Uterus (tissue), 2 donors: ENCODE measurements around the gene STXBP1.

Experiments used
- POLR2A ChIP-seq, 2 donors: fragments of 450-650 bp; IDR thresholded peaks; one replicate each; pipeline ENCODE4 v1.6.1; 2016; ENCODE audit warnings: antibody characterized with exemption in 2 of 2, mild to moderate bottlenecking in 1 of 2, moderate library complexity in 1 of 2
- TF ChIP-seq, protein P1 (sequence below), 4 experiments: fragments of 200-600 bp in 2 of 4; fragments of 450-650 bp in 2 of 4; sonication (generic) in 2 of 4; IDR thresholded peaks; one replicate each; pipeline ENCODE4 v1.5.1; 2016 to 2019; ENCODE audit warnings: antibody characterized with exemption in 4 of 4, mild to moderate bottlenecking in 2 of 4, moderate library complexity in 1 of 4

DNA sequence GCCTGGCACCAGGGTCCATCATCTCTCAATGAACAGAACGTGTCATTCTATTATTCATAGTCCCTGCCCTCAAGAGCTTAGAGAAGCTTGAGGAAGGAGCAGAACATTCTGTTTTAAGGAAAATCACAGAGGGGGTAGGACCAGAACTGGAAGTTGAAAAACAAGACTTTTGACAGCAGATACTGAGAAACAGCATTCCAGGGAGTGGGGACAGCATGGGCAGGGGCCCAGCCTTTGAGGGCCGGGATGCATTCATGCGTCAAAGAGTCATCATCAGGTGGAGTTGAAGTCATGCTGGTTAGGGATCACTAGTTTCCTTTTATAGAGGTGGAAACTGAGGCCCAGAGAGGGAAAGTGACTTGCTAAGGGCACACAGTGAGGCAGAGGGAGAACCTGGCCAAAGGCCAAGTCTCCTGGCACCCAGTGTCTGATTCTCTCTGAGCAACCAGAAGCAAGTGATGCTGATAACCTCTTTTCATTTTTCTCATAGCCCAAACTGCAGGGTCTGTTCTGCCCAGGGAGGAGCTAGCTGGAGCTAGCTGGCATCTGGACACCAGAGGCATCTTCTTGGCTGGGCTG is 41.5 kb upstream of the STXBP1 start:
- TF ChIP-seq, protein P1, sequence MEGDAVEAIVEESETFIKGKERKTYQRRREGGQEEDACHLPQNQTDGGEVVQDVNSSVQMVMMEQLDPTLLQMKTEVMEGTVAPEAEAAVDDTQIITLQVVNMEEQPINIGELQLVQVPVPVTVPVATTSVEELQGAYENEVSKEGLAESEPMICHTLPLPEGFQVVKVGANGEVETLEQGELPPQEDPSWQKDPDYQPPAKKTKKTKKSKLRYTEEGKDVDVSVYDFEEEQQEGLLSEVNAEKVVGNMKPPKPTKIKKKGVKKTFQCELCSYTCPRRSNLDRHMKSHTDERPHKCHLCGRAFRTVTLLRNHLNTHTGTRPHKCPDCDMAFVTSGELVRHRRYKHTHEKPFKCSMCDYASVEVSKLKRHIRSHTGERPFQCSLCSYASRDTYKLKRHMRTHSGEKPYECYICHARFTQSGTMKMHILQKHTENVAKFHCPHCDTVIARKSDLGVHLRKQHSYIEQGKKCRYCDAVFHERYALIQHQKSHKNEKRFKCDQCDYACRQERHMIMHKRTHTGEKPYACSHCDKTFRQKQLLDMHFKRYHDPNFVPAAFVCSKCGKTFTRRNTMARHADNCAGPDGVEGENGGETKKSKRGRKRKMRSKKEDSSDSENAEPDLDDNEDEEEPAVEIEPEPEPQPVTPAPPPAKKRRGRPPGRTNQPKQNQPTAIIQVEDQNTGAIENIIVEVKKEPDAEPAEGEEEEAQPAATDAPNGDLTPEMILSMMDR (IDR thresholded peaks at IDR 0.05), result no peak
- TF ChIP-seq POLR2A (IDR thresholded peaks at IDR 0.05), result no peak
